Measurements from ENCODE around the gene GPA33.

DNA sequence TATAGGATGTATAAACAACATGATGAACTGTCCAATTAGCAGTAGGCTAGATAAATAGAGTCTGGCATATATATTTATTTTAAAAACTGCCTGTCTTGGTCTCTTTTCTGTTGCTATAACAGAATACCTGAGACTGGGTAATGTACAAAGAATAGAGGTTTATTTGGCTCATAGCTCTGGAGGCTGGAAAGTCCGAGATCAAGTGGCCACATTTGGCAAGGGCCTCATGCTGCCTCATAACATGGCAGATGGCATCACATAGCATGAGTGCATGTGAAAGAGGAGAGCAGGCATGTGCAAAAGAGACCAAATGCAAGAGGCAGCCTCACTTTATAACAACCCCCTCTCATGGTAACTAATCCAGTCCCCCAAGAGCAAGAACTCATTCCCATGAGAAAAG, 9.7 kb upstream of the GPA33 start:
- no peak for TF ChIP-seq CTCF (IDR thresholded peaks at IDR 0.05)
- TF ChIP-seq POLR2A (IDR thresholded peaks at IDR 0.05): no peak
